Naive thymus-derived CD4-positive, alpha-beta T cell (primary cell): ENCODE data around the gene ABL1. TPM values are rescaled to one million over a fixed set of nuclear protein-coding genes. Genes with fewer than 3 reads are reported as not detected.
A peak's percentile ranks its signal among the peaks of the same experiment; 100 is the strongest.
"Not testable (repeated sequence)": the region's sequence is repeated elsewhere in the genome, so short reads cannot be mapped to it uniquely, and the experiment has no call there.

ENCODE experiments used
- ATAC-seq: fragments of 150-1000 bp; cut with Tn5 transposase; 2 replicates; pipeline ENCODE4 v1.10.0; 2021; ENCODE audit warnings: mild to moderate bottlenecking, moderate library complexity
- CTCF ChIA-PET: fragments of 350-600 bp; sonication (Branson Sonifier 250); formaldehyde crosslinking; loops from one replicate; lab custom pipeline; 2021; ENCODE audit warnings: antibody characterized with exemption; lab: Charles Lee
- POLR2A ChIA-PET: fragments of 350-600 bp; sonication (Branson Sonifier 250); formaldehyde crosslinking; loops from one replicate; lab custom pipeline; 2021; ENCODE audit warnings: antibody characterized with exemption, inconsistent platforms; lab: Charles Lee
- DNase-seq, 9 donors: peaks; one replicate each; pipeline versions ENCODE4 v3.0.0 to v3.0.0-alpha.2; 2020 to 2022; ENCODE audit warnings: mixed read lengths in 1 of 9
- H3K27ac ChIP-seq: one replicate; pipeline ENCODE4 v1.7.0; 2013; ENCODE audit warnings: mild to moderate bottlenecking, low read depth, low read length, moderate library complexity
- H3K27me3 ChIP-seq, 2 donors: one replicate each; pipeline ENCODE4 v1.7.0; 2013; ENCODE audit warnings: low read length in 2 of 2, mild to moderate bottlenecking in 2 of 2, moderate library complexity in 2 of 2; ENCODE audit not compliant: control insufficient read depth in 2 of 2, insufficient read depth in 2 of 2
- H3K36me3 ChIP-seq, 3 experiments: 1 replicate in 2 of 3; 2 replicates in 1 of 3; pipeline ENCODE4 v1.7.0; 2013; ENCODE audit warnings: low read length in 3 of 3, mild to moderate bottlenecking in 3 of 3, moderate library complexity in 1 of 3; ENCODE audit not compliant: insufficient read depth in 3 of 3, control insufficient read depth in 2 of 3
- H3K4me1 ChIP-seq, 2 donors: one replicate each; pipeline ENCODE4 v1.7.0; 2013; ENCODE audit warnings: low read length in 2 of 2, mild to moderate bottlenecking in 2 of 2, moderate library complexity in 1 of 2; ENCODE audit not compliant: control insufficient read depth in 2 of 2, insufficient read depth in 2 of 2
- H3K4me3 ChIP-seq: 2 replicates; pipeline ENCODE4 v1.7.0; 2013; ENCODE audit warnings: mild to moderate bottlenecking, low read length
- H3K9me3 ChIP-seq, 3 experiments: 1 replicate in 2 of 3; 2 replicates in 1 of 3; pipeline ENCODE4 v1.7.0; 2013; ENCODE audit warnings: low read length in 3 of 3; ENCODE audit not compliant: control insufficient read depth in 2 of 3
- H3K27ac Mint-ChIP-seq, 9 donors: one replicate each; pipeline ENCODE4 v1.8.0; 2020 to 2022; ENCODE audit warnings: mixed read lengths in 9 of 9, mild to moderate bottlenecking in 8 of 9, moderate library complexity in 5 of 9, inconsistent platforms in 2 of 9
- H3K27me3 Mint-ChIP-seq, 5 donors: one replicate each; pipeline ENCODE4 v1.8.0; 2021 to 2022; ENCODE audit warnings: mixed read lengths in 5 of 5, mild to moderate bottlenecking in 1 of 5
- H3K36me3 Mint-ChIP-seq, 5 donors: one replicate each; pipeline ENCODE4 v1.8.0; 2020 to 2022; ENCODE audit warnings: mixed read lengths in 5 of 5, mild to moderate bottlenecking in 3 of 5, inconsistent platforms in 1 of 5
- H3K4me1 Mint-ChIP-seq, 7 donors: one replicate each; pipeline ENCODE4 v1.8.0; 2020 to 2022; ENCODE audit warnings: mixed read lengths in 7 of 7, mild to moderate bottlenecking in 3 of 7, inconsistent platforms in 1 of 7
- H3K4me3 Mint-ChIP-seq, 10 donors: one replicate each; pipeline ENCODE4 v1.8.0; 2020 to 2022; ENCODE audit warnings: mild to moderate bottlenecking in 10 of 10, mixed read lengths in 10 of 10, moderate library complexity in 6 of 10, inconsistent platforms in 2 of 10
- H3K9me3 Mint-ChIP-seq, 11 donors: one replicate each; pipeline ENCODE4 v1.8.0; 2020 to 2022; ENCODE audit warnings: mixed read lengths in 11 of 11, mild to moderate bottlenecking in 4 of 11, inconsistent platforms in 1 of 11, moderate library complexity in 1 of 11
- intact Hi-C, 2 donors: fragments of 100-400 bp; cut with micrococcal nuclease; formaldehyde crosslinking; loops; one replicate each; pipeline ENCODE4 v1.15.1; 2023
- polyA plus RNA-seq, 2 donors: library from polyadenylated mRNA; unstranded; fragments of 300-500 nt; fragmentation: Illumina TruSeq; gene quantifications; one replicate each; pipeline ENCODE4 v1.2.3, GENCODE V29; 2021
- total RNA-seq, 6 experiments: library from RNA in 5 of 6; stranded (reverse) in 5 of 6; gene quantifications; 1 replicate in 5 of 6; 2 replicates in 1 of 6; pipeline ENCODE4 v1.2.3 and lab custom pipeline; 2021 to 2026

Gene ABL1
- total and polyA plus RNA-seq, 7 experiments from 2014 or later: 8.4 to 41.0 (median 39.1) TPM

DNA sequence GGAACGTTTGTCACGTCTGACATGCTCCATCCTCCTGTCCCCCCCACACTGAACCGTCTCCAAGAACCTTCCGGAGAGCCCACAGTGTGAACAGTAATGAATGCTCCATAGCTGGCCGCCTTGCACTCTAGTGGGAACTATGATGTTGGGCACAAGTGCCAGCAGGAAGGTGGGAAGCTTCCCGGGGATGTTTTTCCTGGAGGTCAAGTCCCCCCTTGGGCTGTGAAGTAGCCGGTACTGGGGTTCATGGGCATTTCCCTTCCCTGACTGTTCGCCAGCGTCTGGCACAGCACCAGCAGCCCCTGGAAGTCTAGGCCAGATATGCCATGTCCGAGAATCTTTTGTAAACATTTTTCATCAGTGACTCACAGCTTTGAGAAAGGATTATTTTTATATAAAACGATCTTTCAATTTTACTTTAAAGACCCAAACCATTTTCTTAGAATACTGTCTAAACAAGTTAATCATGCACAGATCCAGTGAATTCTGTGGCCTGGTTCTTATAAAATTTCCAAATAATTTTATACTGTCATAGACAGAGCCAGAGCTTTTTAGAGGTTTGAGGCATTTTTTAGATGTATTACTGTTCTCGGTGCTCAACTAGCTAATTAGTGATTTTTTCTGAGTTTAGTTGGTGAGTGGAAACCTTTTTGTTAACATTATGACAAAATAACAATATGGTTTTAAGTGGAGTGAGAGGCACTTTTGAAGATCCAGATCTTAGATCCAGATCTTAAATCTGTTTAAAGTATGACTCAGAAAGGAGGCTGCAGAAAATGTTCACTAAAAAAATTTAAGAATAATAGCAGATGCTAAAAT is 11.6 kb downstream of the ABL1 start:
- Mint-ChIP-seq H3K4me1 (peaks cover 10 to 49% (median 30%) of the 10 kb centered on the region in 7 donors), H3K36me3 (no peaks in the 10 kb centered on the region), H3K9me3 (no peaks in the 10 kb centered on the region), H3K27ac (peak overlapping the region in 2 of 9 donors; percentile 10 to 60), H3K27me3 (no peaks in the 10 kb centered on the region), H3K4me3 (no peak overlapping the region)
- CTCF ChIA-PET: no interaction called here
- no peaks in the 10 kb centered on the region for H3K9me3 ChIP-seq
- no peak overlapping the region for H3K4me3 ChIP-seq
- H3K27me3 ChIP-seq: no peaks in the 10 kb centered on the region
- H3K4me1 ChIP-seq: no peaks in the 10 kb centered on the region
- H3K36me3 ChIP-seq: no peaks in the 10 kb centered on the region
- H3K27ac ChIP-seq: no peak overlapping the region
- ATAC-seq (no peak), DNase-seq (no peak)
- intact Hi-C loops: no loop called here
- POLR2A ChIA-PET: interaction anchor here (0.6 kb wide), 1 partner anchor 47 kb away, joined by 4 read pairs; no protein-coding TSS in a partner anchor

DNA sequence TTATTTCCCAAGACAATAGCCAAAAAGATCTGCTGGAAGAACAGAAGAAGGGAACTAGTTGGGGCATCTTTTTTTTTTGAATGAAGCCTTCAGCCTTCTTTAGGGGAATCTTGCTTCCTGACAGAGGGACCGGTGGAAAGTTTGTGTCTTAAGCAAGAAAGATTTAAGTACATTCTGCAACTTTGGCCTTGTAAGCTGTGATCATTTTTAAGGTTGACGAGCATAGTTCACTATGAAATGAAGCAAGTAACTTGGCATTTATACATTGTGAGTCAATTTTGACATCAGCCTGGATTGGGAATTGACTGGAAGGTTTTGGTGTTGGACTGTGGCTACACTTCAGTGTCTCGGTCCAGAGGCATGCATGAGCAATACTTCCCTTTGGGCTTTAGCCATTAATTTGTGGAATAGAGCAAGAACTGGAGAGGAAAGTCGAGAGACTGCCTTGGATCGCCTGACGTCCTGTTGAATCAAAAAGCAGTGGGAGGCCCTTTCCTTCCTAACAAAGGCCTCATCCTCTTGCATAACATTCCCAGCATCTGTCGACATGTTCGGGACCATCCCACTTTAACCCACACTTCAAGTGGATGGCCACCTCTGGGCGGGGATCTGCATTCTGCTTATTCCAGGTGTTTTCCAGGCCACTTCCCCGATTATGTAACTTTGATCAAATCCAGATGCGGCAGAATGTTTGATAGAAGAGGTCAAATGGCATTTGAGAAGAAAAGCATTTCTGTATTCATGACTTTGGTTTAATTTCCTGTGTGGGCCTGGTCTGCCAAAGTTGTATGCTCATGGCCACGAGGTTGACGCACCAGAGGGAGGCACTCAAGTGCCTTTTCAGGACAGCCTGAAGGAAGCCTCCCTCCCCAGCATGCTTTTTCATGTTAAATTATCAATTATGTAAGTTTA is 12.5 kb downstream of the ABL1 start:
- no peak overlapping the region for H3K4me3 ChIP-seq
- no peak for ATAC-seq
- no peaks in the 10 kb centered on the region for H3K9me3 Mint-ChIP-seq
- H3K27me3 Mint-ChIP-seq: no peaks in the 10 kb centered on the region
- H3K27ac Mint-ChIP-seq: peak overlapping the region in 2 of 9 donors; percentile 11 to 60
- intact Hi-C loops: no loop called here
- no peak for DNase-seq
- H3K27me3 ChIP-seq: no peaks in the 10 kb centered on the region
- H3K36me3 ChIP-seq: no peaks in the 10 kb centered on the region
- POLR2A ChIA-PET: no interaction called here
- no peaks in the 10 kb centered on the region for H3K36me3 Mint-ChIP-seq
- H3K4me1 ChIP-seq: no peaks in the 10 kb centered on the region
- H3K9me3 ChIP-seq: no peaks in the 10 kb centered on the region
- CTCF ChIA-PET: no interaction called here
- H3K4me1 Mint-ChIP-seq: peaks cover 10 to 41% (median 22%) of the 10 kb centered on the region in 7 donors
- H3K4me3 Mint-ChIP-seq: no peak overlapping the region
- no peak overlapping the region for H3K27ac ChIP-seq

DNA sequence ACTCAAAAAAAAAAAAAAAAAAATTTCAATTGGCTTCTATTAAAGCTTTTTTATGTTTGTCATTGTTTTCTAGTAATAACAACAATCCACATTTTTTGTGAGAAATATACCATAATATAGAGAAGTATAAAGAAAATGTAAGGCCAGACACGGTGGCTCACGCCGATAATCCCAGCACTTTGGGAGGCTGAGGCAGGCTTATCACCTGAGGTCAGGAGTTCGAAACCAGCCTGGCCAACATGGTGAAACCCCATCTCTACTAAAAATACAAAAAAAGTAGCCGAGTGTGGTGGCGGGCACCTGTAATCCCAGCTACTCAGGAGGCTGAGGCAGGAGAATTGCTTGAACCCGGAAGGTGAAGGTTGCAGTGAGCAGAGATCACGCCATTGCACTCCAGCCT is 13.5 kb downstream of the ABL1 start:
- H3K27ac Mint-ChIP-seq, intact Hi-C loops, H3K4me1 ChIP-seq, H3K9me3 ChIP-seq, H3K27me3 ChIP-seq, H3K36me3 Mint-ChIP-seq, H3K27me3 Mint-ChIP-seq, H3K27ac ChIP-seq, H3K9me3 Mint-ChIP-seq, ATAC-seq, H3K4me3 Mint-ChIP-seq, H3K36me3 ChIP-seq, DNase-seq, H3K4me3 ChIP-seq: not testable (repeated sequence)
- peaks cover 7 to 31% (median 12%) of the 10 kb centered on the region in 7 donors for H3K4me1 Mint-ChIP-seq
- CTCF ChIA-PET: interaction anchor here (0.6 kb wide), 1 partner anchor 1274 kb away, joined by 3 read pairs; no protein-coding TSS in a partner anchor
- POLR2A ChIA-PET: interaction anchor here (0.7 kb wide), 1 partner anchor 14 kb away, joined by 4 read pairs; the partner anchor contains the start of gene ABL1

DNA sequence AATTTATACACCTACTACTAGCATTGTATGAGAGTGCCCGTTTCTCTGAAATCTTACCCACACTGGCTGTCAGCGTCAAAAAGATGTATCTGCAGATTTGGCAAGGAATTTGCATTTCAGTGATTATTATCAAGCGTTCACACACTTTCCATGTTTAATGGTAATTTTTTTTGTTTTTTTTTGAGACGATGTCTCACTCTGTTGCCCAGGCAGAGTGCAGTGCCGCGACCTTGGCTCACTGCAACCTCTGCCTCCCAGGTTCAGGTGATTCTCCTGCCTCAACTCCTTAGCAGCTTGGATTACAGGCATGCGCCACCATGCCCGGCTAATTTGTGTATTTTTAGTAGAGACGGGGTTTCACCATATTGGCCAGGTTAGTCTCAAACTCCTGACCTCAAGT is 14.3 kb downstream of the ABL1 start:
- CTCF ChIA-PET: no interaction called here
- intact Hi-C loops: no loop called here
- no peaks in the 10 kb centered on the region for H3K27me3 Mint-ChIP-seq

DNA sequence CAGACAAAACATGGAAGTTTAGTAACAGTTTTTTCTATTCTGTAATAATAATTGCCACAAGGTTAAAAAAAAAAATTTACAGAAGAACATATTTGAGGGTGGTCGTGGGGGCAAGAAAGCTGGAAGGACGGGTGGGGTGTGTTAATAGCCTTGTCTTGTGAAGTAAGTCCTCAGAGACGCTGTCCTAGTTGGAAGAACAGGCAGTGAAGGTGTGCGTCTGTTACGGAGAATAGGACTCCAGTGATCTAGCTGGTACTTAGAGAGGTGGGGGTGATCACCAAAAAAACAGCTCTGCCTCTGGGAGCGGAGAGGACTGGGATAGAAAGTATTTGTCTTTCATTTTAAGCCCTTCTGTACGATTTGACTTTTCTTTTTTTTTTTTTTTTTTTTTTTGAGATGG is 17.7 kb downstream of the ABL1 start:
- DNase-seq: no peak
- no peaks in the 10 kb centered on the region for H3K27me3 ChIP-seq
- H3K4me1 Mint-ChIP-seq: peaks cover 0 to 6% (median 5%) of the 10 kb centered on the region in 7 donors
- no peak overlapping the region for H3K4me3 ChIP-seq
- no peak for ATAC-seq
- ChIA-PET CTCF (interaction anchor here (0.7 kb wide), 1 partner anchor 17 kb away, joined by 3 read pairs; no protein-coding TSS in a partner anchor), POLR2A (no interaction called here)
- H3K36me3 Mint-ChIP-seq: peaks cover 0 to 18% (median 2%) of the 10 kb centered on the region in 5 donors
- no peaks in the 10 kb centered on the region for H3K9me3 Mint-ChIP-seq
- intact Hi-C loops: no loop called here
- H3K4me1 ChIP-seq: no peaks in the 10 kb centered on the region
- no peaks in the 10 kb centered on the region for H3K27me3 Mint-ChIP-seq
- H3K36me3 ChIP-seq: peaks cover 0 to 24% (median 0%) of the 10 kb centered on the region in 3 experiments
- H3K27ac Mint-ChIP-seq: no peak overlapping the region
- H3K9me3 ChIP-seq: no peaks in the 10 kb centered on the region
- H3K27ac ChIP-seq: no peak overlapping the region
- no peak overlapping the region for H3K4me3 Mint-ChIP-seq

More for the DNA sequence above, 14.3 kb downstream of the ABL1 start:
- Histone ChIP-seq H3K4me3 (no peak overlapping the region), H3K4me1 (no peaks in the 10 kb centered on the region), H3K9me3 (no peaks in the 10 kb centered on the region), H3K36me3 (peaks cover 0 to 5% (median 0%) of the 10 kb centered on the region in 3 experiments), H3K27me3 (no peaks in the 10 kb centered on the region), H3K27ac (no peak overlapping the region)
- H3K4me1 Mint-ChIP-seq: peaks cover under 1 to 25% (median 8%) of the 10 kb centered on the region in 7 donors
- no peaks in the 10 kb centered on the region for H3K9me3 Mint-ChIP-seq
- DNase-seq (no peak), ATAC-seq (no peak)
- no peaks in the 10 kb centered on the region for H3K36me3 Mint-ChIP-seq
- POLR2A ChIA-PET: interaction anchor here (0.6 kb wide), 1 partner anchor 9 kb away, joined by 6 read pairs; no protein-coding TSS in a partner anchor
- H3K27ac Mint-ChIP-seq: no peak overlapping the region
- no peak overlapping the region for H3K4me3 Mint-ChIP-seq

DNA sequence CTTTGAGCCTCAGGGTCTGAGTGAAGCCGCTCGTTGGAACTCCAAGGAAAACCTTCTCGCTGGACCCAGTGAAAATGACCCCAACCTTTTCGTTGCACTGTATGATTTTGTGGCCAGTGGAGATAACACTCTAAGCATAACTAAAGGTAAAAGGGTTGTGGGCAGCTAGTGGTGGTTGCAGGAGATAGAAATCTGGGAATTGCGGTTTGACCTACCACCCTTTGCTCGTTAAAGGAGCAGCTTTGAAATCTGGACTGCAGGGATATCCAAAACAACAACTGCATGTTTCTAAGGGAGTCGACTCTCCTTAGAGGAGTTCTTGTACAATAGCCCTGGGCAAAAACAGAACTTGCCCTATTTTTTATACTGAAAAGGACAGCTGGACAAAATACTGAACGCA is 19.0 kb downstream of the ABL1 start:
- H3K27ac Mint-ChIP-seq: no peak overlapping the region
- intact Hi-C loops: no loop called here
- no peaks in the 10 kb centered on the region for H3K27me3 ChIP-seq
- no peak overlapping the region for H3K4me3 ChIP-seq
- peaks cover 0 to 6% (median 4%) of the 10 kb centered on the region in 7 donors for H3K4me1 Mint-ChIP-seq
- peaks cover 0 to 18% (median 2%) of the 10 kb centered on the region in 5 donors for H3K36me3 Mint-ChIP-seq
- H3K9me3 ChIP-seq: no peaks in the 10 kb centered on the region
- no peak overlapping the region for H3K4me3 Mint-ChIP-seq
- H3K27ac ChIP-seq: no peak overlapping the region
- ChIA-PET CTCF (interaction anchor here (1.6 kb wide), 1 partner anchor 10 kb away, joined by 3 read pairs; no protein-coding TSS in a partner anchor), POLR2A (no interaction called here)
- no peaks in the 10 kb centered on the region for H3K4me1 ChIP-seq
- no peaks in the 10 kb centered on the region for H3K27me3 Mint-ChIP-seq
- ATAC-seq (no peak), DNase-seq (no peak)
- H3K36me3 ChIP-seq: peaks cover 0 to 24% (median 0%) of the 10 kb centered on the region in 3 experiments
- H3K9me3 Mint-ChIP-seq: no peaks in the 10 kb centered on the region
